T47D (cell line): ENCODE measurements around the gene DNPEP.

Experiments
- DNase-seq, 2 experiments: peaks; one replicate each; pipeline versions ENCODE4 v3.0.0 to v3.0.0-alpha.2; 2011 to 2012; ENCODE audit warnings: low read depth in 1 of 2, low spot score in 1 of 2
- JUND ChIP-seq: IDR thresholded peaks from 2 replicates; pipeline ENCODE4 v1.6.1; 2012; ENCODE audit warnings: low read depth
- in situ Hi-C: cut with HindIII; loops from 2 replicates; pipeline ENCODE4 v1.10.0; 2016; ENCODE audit warnings: low sequenced_read_pairs, low pct_unique_long_range_greater_than_20kb

Gene DNPEP

DNA sequence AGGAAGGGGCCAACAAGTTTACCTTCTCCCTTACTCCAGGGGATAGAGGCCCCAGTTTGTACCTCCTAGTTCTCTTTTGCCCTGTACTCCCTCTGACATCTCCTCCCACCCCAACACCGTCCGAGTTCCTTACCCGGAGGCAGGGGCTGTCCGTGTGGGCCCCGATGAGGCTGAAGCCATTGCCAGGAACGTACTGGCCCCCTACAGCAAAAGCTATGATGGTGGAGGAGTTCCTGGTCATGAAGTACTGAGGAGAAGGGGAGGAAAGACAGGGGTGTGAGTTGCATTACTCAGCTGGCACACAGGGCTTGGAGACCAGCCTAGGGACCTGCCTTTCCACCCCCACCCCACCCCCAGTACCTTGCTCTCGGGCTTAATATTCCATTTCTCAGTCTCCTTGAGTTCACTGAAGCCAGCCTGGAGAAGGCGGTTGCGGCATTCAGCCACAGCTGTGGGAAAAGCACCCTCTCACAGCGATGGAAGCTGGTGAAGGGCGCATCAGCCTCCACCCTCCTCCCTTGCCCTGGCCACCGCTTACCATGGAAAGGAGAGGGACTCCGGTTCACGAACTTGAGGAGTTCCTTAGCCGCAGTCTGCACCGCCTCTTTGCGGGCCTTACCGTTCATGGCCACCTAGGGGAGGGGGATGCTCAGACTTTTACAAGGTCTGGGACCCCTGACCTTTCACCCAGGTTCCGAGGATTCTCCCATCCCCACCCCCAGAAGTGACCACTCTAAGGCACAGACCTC is 1.0 kb downstream of the DNPEP start:
- no peak for DNase-seq
- in situ Hi-C loops, result no loop called here

DNA sequence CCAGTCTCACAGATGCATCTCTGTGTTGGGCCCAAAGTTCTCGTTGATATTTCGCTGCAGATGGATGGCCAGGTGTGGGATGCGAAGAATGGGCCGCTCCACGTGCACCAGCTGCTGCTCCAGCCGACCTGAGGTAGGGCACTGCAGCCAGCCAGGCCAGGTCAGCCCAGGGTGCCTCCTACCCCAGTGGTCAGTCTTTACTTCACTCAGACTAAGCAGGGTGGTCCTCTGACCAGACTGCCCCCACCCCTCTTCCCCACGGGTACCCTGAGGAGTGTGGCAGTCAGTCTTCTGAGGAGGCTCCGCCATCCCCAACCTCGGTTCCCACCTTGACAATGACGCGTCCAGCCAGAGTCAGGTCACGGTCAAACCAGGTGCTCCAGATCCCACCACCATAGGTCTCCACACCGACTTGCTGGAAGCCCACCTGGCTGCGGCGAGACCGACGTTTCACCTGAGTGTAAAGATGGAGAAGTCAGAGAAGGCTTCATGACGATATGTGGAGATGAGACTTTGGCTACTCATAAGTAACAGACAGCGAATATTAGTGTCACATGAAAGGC is 1.7 kb downstream of the DNPEP start:
- DNase-seq, result no peak
- in situ Hi-C loops, result no loop called here
- no peak for TF ChIP-seq JUND

More for the DNA sequence above, 1.0 kb downstream of the DNPEP start:
- TF ChIP-seq JUND, result no peak

DNA sequence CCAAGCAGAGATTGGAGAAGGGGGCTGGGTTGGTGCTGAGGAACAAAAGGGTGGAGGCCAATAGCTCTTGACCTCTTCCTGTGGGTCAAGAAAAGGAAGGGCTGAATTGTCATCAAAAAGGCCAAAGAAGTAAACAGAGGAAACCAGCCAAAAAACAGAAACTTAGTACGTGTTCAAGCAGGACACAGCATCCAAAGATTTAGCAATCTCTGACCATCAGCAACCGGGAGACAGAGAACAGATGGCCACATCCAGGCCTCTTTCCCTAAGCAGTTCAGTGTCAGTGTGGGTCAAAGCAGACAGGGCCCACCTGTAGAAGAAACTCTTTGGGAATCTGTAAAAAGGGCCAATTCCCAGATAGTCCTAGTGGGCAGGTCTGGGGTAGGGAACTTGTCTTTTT is 2.9 kb downstream of the DNPEP start:
- in situ Hi-C loops, result no loop called here
- TF ChIP-seq JUND, result no peak
- no peak for DNase-seq

DNA sequence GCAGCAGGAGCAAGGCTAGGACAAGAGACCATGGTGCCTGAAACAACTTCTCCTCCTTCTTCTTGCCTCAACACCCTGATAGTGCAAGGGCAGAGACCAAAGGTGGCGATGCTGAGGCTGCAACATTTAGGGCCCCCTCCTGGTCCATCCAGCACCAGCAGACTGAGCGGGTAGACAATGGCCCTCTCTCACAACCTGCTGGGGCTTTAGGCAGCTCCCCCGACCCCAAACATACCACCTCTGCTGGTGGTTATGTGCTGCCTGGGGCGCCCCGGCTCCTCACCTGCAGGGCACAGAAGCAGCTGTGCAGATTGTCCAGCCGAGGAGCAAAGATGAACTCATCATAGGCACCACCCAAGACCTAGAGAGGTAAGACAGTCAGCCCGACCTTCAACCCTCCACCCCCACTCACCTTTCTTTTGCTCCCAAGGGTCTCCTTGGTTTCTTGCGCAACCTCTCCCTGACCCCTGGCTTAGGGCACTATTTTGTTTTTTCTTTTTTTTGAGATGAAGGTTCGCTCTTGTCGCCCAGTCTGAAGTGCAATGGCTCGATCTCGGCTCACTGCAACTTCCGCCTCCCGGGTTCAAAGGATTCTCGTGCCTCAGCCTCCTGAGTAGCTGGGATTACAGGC is 3.5 kb downstream of the DNPEP start:
- no peak for DNase-seq
- no peak for TF ChIP-seq JUND
- in situ Hi-C loops, result no loop called here

DNA sequence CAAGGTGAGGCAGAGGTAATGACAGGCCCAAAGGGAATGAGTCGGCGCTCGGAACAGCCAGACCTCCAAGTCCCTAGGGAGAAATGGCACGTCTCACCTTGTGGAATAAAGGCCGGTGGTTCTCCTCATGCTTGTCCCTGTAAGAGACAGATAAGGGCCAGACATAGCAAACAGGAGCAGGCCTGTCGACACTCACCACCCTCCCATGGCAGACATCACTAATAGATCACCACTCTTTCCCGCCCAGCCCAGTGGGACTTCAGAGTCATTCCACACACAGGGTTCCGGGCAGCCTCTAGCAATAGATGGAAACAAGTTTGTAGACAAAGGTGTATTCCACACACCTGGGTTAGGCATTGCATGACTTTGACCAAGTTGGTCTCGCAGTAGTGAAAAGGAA is 6.3 kb downstream of the DNPEP start:
- no peak for DNase-seq
- in situ Hi-C loops, result no loop called here
- no peak for TF ChIP-seq JUND

DNA sequence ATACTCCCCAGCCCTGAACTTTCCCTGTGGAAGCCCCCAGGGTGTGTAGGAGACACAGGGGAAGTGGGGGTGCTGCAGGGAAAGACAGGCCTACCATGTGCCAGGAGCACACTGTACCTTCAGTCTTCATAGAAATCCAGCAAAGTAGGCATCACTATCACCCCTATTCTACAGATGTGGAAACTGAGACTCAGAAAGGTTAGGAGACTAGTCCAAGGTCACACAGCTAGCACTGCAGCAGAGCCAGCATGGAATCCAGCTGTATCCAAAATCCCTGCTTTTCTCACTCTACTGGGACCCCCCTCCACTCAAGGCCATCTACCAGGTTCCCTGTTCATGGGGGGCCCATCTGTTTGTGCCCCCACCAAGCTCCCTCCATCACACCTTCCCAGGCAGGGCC is 6.8 kb downstream of the DNPEP start:
- no peak for TF ChIP-seq JUND
- no peak for DNase-seq
- in situ Hi-C loops, result no loop called here

DNA sequence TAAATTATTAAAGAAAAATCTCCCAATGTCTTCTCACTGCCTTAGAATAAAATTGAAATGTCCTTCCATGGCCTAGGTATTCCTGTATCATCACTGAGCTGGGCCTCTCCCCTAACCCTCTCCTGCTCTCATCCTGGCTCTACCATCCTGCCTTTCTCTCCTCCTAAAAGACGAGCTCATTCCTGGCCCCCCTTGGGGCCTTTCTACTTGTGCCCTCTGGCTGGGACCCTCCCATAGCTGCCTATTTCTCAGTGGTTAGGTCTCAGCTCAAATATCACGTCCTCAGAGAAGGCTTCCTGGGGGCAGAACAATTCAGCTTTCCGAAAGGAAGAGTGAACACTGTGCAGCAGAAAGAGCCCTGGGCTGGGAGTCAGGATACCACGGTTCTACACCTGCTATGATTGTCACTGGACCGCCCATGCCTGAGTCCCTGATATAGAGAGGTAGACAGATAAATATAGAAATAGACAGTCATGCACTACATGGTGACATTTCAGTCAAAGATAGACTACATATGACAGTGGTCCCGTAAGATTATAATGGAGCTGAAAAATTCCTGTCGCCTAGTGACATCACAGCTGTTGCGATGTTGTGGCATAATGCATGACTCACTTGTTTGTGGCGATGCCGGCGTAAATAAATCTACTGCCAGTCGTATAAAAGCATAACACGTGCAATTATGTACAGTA is 9.4 kb downstream of the DNPEP start:
- DNase-seq, result no peak
- in situ Hi-C loops, result no loop called here
- TF ChIP-seq JUND, result no peak

DNA sequence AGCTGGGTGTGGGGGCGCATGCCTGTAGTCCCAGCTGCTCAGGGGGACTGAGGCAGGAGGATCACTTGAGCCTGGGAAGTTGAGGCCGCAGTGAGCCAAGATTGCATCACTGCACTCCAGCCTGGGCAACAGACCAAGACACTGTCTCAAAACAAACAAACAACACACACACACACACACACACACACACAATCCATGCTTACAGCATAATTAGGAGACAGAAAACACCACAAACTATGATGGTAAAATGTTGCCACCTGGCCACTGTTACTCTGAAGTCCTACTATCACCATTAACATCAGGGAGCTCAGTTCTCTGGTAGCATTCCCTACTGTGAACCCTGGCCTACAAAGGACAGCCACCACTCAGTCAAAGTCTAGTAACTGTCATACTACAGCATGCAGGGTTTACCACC is 18.3 kb downstream of the DNPEP start:
- peak in 1 of 2 experiments; percentile 77 for DNase-seq
- no peak for TF ChIP-seq JUND
- in situ Hi-C loops, result no loop called here

DNA sequence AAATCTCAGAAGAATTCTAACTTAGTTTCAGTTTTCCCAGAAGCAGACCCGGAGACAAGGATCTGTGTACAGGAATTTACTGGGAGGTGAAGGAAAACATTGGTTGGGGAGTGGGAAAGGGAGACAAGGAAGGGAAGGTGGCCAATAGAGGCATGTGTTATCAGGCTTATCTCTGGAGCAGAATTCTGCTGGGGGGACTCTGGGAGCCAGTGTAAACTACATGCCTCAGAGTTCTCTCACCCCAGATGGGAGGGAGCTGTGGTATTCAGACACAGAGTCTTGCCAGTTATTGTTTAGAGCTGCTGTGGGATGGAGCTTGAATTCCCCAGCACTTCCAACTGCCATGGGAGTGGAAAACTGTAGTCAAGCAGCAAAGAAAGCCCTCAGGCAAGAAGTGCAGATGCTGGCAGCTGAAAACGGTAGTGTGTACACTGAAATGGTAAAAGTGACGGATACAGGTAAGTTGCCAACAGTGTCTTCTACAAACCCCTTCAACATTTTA is 19.0 kb downstream of the DNPEP start:
- TF ChIP-seq JUND, result no peak

DNA sequence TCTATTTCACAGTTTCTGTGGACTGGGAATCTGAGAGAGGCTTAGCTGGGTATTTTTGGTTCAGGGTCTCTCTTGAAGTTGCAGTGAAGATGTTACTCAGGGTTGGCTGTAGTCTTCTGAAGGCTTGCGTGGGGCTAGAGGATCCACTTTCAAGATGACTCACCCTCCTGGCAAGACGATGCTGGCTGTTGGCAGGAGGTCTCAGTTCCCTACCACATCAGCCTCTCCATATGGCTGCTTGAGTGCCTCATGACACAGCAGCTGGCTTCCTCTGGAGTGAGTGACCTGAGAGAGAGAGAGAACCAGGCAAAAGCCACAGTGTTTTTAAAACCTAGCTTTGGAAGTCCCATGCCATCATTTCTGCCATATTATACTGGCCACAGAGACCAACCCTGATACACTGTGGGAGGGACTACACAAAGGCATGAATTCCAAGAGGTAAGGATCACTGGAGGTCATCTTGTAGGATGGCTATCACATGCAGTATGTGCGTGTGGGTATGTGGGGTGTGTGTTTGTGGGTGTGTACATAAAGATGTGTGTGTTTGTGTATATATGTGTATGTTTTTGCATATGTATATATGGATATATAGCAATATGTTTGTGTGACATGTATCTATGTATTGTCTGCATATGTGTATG is 25.1 kb downstream of the DNPEP start:
- in situ Hi-C loops, result no loop called here
- no peak for DNase-seq
- TF ChIP-seq JUND, result no peak

More for the DNA sequence above, 19.0 kb downstream of the DNPEP start:
- peak in 1 of 2 experiments; percentile 80 for DNase-seq
- in situ Hi-C loops, result no loop called here

DNA sequence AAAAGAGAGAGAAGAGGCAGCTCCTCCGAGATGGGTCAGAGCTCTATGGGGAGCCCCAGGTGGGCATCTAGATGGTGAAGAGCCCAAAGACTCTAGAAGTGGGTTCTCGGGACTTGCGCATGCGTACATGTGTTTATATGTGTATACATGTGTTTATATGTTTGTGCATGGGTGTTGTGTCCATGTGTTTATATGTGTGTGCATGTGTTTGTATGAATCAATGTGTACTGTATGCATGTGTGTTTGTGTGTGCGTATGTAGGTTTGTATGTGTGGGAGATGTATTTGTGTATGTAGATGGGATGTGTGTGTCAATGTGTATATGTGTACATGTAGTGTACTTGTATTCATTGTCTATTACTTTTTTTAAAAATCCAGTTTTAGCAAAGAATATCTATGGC is 25.6 kb downstream of the DNPEP start:
- in situ Hi-C loops, result no loop called here

DNA sequence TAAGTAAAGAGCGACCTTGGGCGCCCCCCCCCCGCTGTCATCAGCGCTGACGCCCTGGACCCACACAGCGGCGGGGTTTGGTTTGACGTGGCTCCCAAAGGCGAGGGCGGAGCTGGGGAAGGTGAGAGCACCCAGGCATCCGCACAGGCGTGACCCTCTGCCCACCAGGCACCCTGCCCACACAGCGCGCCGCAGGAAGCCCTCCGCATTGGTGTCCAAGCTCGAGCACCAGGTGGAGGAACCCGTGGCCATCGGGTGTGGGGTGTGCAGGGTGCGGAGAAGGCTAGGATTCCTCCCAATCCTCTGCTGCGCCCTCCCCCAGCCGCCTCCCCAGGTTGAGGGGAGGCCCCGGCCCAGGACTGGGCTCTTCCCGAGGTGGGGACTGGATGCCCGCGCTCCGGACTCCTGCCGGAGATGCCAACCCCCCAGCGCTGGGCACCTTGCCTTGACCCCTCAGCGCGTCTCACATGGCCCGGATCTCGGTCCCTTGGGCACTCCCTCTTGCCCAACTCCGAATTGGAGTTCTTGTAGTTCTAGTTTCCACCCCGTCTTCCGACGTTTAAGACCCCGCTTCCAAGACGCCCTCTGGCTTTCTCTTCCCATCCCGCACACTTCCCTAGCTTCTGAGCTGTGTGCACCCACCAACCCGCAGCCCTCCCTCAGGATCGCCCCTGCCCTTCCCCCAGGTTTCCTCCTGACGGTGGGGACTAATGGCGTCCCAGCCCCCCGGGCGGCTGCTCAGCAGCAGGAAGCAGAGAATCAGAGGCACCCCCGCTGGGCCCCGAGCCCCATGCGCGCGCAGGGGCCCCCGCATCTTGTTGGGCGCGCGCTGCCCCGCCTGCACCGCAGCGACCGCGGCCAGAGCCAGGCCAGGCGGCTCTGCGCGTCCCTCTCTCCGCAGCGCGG is 29.3 kb downstream of the DNPEP start:
- in situ Hi-C loops, result no loop called here
- no peak for TF ChIP-seq JUND
- no peak for DNase-seq

More for the DNA sequence above, 25.6 kb downstream of the DNPEP start:
- no peak for DNase-seq
- TF ChIP-seq JUND, result no peak
